Activated effector memory CD4-positive, alpha-beta T cell treated with anti-CD3 and anti-CD28 coated beads, Interleukin-2, amount 50 U/mL, for 16 hours (primary cell): ENCODE data around the gene ESYT2.

Experiments
- DNase-seq: peaks from one replicate; pipeline ENCODE4 v3.0.0-alpha.2; 2020

The ESYT2 gene

DNA sequence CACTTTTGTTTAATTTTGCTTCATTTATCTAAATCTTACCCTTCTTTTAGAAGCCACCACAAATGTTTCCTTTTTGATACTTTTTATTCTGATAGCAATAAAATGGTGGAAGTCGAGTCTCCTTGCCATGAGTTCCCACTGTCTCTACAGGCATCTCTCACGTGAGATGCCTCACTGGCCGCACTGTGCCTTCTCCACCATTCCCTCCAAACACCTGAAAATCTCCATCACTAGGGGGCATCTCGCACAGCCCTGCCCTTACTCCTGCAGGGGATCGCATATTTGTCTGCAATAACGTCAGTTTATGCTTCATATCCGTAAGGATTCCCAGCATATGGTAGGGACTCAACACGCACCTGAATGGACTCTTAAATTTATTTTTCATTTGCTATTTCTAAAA is 68.4 kb downstream of the ESYT2 start:
- no peak for DNase-seq

- no peak for DNase-seq
Observed at GRCh38 chr7:158760445-158760764, 68.9 kb downstream of the ESYT2 start.

DNA sequence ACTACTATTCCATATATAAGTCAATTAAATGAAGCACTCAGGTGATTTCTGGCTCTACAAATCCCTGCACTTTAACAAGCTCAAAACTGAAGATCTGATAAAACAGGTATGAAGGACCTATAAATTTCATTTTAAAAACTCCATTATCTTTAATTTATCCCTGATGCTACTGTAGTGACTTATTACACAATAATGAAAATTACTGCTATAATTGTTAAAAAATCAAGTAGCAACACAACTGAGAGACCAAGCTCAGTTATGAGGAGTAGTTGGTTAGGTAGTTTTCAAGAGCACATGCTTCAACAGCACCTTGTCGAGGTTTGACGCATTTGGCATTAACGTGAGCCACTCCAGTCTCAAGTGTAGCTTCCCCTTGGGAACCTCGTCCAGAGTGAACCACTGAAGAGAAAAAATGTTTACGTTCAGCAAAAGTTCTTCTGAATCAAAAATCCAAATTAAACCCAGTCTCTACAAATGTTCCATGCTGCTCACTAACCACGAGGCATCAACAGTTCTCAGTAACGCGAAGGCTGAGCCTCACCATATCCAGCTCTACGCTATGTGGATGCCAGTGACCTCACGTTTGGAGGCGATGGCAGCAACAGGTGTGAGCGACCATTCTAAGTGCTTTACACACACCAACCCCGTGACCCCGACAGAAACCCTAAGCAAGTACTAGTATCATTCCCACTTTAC is 69.4 kb downstream of the ESYT2 start:
- no peak for DNase-seq

DNA sequence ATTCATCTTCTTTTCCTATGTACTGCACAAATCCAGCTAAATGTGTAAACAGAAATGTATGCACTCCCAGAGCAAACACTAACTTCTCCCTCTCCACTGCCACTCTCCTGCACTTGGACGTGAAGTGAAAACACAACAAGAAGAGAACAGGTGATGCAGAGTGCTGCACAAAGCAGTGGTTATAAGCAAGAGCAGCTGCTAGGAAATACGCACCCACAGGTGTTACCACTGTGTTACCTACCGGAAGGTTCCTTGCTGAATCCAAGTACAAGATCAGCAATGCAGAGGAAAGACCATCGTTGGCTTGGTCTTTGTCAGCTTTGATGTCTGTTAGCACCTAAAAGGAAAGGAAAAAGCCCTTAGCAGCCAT is 70.1 kb downstream of the ESYT2 start:
- DNase-seq: no peak

DNA sequence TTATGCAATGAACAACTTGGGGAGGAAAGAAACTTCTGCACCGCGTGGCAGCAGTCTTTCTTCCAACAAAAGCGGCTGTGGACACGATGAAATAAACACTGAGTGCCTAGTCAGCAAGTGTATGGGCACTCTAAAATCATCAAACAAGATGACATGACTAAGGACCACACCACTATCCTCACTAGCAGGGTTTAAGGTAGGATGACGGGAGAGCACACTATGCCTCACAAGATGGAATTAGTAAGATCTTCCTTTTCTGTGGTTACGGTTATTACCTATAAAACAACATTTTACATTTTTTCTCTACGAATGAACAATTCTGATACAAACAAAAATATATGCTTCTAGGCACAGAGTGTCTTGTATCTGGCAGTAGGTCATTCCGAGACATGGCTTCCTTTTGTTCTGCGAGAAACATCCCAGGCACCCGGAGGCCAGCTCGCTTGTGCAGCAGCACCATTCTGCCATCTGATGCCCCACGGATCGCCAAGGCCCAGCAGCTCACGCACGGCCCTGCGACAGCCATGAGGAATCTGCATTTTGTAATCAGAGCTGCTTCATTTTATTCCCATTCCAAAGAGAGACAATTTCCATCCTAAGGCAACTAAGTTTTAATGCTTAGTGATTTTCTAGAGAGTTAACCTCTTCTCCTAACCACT is 70.6 kb downstream of the ESYT2 start:
- no peak for DNase-seq

DNA sequence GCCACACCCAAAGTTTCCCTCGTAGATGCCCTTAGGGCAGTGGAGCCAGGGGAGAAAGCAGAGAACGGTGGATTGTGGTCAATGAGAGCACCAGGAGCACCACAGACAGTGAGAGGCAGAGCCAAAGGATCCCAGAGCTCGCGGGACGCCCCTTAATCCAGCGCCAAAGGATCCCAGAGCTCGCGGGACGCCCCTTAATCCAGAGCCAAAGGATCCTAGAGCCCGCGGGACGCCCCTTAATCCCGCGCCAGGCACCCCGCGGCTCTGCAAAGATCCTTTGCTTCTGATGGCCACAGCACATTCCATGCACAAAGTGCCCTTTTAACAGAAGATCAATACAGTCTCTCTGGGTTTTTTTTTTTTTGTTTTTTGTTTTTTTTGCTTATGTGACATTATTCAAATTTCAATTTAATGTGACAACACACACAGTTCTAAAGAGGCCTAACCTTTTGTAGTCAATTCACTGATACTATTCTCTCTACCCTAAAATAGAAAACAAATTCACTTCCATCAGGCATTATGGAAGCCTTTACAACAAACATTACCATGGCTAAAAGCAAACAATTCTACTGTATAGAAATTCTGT is 71.8 kb downstream of the ESYT2 start:
- DNase-seq: no peak

GRCh38 chr7:158754746-158755444 is 74.4 kb downstream of the ESYT2 start:
- DNase-seq: no peak

GRCh38 chr7:158753900-158754299 is 75.4 kb downstream of the ESYT2 start:
- DNase-seq: no peak

GRCh38 chr7:158751751-158752150 is 77.6 kb downstream of the ESYT2 start:
- DNase-seq: no peak

GRCh38 chr7:158751199-158751598 is 78.1 kb downstream of the ESYT2 start:
- no peak for DNase-seq

- no peak for DNase-seq
Observed at GRCh38 chr7:158750702-158751101, 78.6 kb downstream of the ESYT2 start.

DNA sequence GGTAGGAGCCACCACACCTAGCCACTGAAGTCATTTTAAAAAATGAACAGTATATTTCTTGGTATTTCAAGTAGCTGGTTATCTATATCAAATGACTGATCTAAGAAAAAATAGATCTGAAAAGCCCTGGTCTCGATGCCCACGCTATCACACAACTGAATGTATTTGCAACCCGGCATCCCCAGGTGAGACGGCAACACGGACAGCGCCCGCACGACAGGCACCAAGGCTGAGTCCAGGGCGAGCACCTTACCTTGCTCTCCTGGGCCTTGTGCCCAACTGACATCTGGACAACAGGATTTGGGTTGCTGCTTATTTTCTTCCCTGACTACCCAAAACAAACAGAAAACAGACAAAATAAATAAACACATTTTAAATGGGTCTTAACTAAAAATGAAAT is 79.9 kb downstream of the ESYT2 start:
- DNase-seq: no peak

GRCh38 chr7:158748335-158748734 is 81.0 kb downstream of the ESYT2 start:
- no peak for DNase-seq

GRCh38 chr7:158747408-158747807 is 81.9 kb downstream of the ESYT2 start:
- DNase-seq: no peak

- no peak for DNase-seq
Observed at GRCh38 chr7:158746957-158747356, 82.4 kb downstream of the ESYT2 start.

- no peak for DNase-seq
Observed at GRCh38 chr7:158745057-158745715, 84.1 kb downstream of the ESYT2 start.

DNA sequence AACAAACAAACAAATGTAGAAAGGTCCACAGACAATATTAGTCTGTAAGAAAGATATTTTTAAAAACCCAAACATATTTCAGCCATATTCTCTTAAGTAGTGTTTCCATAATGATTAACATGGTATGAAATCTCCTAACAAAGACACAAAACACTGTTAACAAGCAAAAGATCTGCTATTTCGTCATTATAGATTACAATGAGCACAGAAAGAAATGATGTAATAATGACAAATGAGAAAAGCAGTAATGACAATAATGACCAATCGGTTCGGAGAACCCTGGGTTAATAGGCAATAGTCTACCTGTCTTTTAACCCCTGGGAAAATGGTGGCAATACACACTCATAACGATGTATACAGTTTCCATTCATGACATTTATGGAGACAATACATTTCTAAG is 85.2 kb downstream of the ESYT2 start:
- no peak for DNase-seq

- DNase-seq: no peak
Observed at GRCh38 chr7:158743219-158743618, 86.1 kb downstream of the ESYT2 start.

GRCh38 chr7:158742065-158742821 is 87.1 kb downstream of the ESYT2 start:
- no peak for DNase-seq

DNA sequence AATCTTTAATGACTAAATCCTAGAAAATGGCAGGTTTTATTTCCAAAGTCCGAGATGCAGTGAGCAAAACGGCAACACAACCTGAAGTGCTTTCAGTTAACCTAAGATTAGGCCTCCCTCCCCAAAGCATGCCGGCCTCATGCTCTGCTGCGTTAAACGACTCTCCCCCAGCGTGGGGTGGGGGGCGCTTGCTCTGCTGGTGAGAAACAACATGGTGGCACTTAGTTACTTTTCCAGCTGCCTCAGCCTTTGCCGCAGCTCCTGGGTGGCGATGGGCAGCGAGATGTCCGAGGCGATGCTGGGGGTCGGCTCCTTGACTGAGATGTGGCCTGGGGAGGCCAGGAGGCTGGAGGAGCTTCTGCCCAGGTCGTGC is 88.0 kb downstream of the ESYT2 start:
- no peak for DNase-seq

- DNase-seq: no peak
Observed at GRCh38 chr7:158740657-158741293, 88.5 kb downstream of the ESYT2 start.

GRCh38 chr7:158740013-158740656 is 89.2 kb downstream of the ESYT2 start:
- no peak for DNase-seq
